Measurements from ENCODE around the gene RIC1.

DNA sequence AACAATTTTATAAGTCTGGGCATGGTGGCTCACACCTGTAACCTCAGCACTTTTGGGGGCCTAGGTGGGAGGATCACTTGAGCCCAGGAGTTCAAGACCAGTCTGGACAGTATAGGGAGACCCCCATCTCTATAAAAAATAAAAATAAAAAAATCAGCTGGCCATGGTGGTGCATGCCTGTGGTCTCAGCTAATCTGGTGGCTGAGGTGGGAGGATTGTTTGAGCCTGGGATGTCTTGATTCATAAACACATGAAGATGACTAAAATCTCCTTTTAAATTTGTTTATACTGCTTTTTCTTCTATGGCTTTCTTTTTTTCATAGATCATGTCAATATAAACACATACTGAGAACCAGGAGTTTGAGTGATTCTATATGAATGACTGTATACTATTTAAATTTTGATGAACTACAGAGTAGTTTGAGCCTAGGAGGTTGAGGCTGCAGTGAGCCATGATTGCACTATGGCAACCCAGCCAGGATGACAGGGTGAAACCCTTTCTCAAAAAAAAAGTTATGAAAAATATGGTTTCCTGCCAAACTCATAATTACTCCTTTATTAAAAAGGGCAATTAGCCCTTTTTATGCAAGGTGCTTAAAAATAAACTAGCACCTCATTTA is 14.2 kb downstream of the RIC1 start:
- TF ChIP-seq, protein P1, sequence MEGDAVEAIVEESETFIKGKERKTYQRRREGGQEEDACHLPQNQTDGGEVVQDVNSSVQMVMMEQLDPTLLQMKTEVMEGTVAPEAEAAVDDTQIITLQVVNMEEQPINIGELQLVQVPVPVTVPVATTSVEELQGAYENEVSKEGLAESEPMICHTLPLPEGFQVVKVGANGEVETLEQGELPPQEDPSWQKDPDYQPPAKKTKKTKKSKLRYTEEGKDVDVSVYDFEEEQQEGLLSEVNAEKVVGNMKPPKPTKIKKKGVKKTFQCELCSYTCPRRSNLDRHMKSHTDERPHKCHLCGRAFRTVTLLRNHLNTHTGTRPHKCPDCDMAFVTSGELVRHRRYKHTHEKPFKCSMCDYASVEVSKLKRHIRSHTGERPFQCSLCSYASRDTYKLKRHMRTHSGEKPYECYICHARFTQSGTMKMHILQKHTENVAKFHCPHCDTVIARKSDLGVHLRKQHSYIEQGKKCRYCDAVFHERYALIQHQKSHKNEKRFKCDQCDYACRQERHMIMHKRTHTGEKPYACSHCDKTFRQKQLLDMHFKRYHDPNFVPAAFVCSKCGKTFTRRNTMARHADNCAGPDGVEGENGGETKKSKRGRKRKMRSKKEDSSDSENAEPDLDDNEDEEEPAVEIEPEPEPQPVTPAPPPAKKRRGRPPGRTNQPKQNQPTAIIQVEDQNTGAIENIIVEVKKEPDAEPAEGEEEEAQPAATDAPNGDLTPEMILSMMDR (conservative IDR thresholded peaks at IDR 0.05): no peak
- no peak for TF ChIP-seq ZFX (IDR thresholded peaks at IDR 0.05)
